NOMO-1 treated with dmso at 0.1 percent for 144 hours (cell line): ENCODE measurements around the gene MLC1.

ENCODE experiments used
- DNase-seq: peaks from one replicate; lab custom pipeline; 2025; ENCODE audit not compliant: unreplicated experiment; lab: John Stamatoyannopoulos, UW

MLC1 gene

GRCh38 chr22:50016988-50017700 lies 68.1 kb downstream of the MLC1 start:
- no peak for DNase-seq

DNA sequence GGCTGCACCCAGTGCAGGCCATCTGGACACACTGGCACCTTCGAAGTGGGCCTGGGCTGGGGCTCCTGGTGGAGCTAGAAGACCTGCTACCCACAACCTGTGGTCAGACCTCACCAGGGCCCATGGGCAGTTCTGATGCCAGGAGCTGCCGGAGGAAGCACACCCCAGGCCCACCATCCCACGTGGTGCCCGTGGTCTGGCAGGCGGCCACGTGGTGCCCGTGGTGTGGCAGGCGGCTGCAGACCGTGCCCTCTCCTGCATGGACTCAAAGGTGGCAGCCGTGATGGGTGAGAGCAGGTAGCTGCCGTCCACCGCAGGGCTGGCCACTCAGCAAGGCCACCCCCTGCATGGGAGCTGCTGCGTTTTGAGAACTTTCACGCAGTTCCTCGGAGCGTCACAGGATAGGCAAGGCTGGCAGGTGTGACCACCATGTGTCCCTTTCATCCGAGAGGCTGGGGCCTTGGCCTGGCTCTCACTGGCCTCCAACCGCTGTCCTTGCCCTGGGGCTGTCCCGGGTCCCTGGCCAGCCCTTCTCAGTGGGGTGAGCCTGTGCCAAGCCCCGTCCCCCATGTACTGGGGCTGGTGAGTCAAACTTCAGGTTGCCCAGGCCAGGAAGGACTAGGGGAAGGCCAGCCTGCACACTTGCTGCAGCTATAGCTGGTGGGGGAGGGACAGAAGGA lies 68.8 kb downstream of the MLC1 start:
- DNase-seq: no peak

- DNase-seq: no peak
Observed at GRCh38 chr22:50015451-50016307, 69.5 kb downstream of the MLC1 start.

DNA sequence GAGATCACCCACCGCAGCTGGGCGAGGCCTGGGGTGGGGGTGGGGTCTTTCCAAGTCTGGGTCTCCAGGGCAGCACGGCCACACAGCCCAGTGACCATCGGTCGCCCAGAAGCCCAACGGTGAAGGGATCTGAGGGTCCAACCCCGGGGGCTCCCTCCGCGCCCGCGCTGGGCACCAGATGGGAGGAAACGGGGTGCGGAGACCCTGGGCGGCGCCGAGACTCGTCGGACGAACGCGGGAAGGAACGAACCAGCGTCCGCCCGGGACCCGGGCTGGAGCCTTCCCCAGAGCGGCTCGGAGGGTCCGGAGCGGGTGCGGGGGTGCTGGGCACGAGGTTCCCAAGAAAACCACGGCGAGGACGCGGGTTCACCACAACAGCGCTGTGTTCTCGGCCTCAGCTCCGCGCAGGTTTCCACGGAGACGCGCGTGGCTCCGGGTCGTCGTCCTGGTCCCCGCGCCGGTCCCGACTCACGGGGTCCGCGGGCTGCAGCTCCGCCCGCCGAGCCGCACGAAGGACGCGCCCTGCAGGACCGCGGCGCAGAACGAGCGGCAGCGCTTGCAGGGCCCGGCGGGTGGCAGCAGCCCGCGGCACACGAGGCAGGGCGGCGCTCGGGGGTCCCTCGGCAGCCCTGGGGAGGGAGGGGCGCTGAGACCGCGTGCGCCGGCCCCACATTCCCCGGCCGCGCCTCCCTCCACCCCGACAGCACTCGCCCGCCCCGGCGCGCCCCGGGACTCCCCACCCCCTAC lies 70.4 kb downstream of the MLC1 start:
- no peak for DNase-seq

DNA sequence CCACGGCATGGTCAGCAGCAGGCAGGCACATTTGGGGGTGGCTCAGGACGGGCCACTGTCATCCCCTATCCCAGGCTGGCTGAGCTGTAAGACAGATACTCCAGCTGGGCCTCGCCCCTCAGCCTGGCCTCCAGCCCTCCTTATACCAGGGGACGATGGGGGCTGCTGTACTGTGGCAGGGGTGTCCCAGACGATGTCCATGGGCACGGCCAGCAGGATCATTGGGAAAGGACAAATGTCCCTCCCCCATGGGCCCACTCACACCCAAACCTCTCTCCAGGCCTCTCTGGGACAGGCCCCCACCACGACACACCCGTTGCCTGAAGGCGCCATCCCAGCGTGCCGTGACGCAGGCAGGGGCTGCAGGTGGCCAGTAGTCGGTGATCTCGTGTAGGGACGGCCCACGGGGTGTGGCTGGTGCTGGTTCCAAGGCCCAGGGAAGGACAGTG lies 71.1 kb downstream of the MLC1 start:
- no peak for DNase-seq

GRCh38 chr22:50012211-50013181 lies 72.7 kb downstream of the MLC1 start, which contains the start of gene IL17REL:
Gene IL17REL (minus strand): TSS chr22:50012765. CDS start chr22:50012646, 119 bp downstream.
- no peak for DNase-seq

DNA sequence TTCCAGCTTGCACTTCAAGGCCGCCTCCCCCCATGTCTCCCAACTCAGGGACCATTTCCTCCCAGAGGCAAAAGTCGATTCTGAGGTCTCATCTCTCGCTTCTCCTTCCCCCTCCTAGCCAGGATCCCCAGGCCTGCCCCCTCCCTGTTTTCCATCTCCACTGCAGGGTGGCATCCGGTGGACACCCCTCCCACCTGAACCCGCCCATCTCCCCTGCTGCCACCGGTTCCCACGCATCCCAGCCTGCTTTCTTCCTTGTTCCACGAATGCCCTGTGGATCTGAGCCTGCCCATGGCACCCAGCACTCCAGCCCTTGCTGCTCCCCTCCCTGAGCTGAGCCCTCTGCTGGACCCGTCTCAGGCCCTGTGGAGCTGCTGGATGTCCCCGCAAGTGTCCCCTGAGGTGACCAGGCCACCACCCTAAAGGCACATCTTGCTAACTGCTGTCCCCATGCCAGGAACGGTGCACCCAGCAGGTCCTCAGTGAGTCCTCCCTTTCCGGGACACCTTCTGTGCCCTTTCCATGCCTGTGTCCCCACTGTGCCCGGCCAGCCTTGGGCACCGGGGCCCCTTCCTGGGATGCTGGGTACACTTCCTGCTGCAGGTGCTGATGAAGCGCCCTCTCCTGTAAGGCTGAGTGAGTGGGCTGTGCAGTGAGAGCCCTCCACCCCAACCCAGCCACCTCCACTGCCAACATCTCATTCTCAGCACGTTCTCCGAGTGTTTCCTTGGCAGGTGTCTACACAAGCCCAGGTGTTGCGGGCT lies 73.6 kb downstream of the MLC1 start:
- DNase-seq: no peak

- no peak for DNase-seq
Observed at GRCh38 chr22:50010676-50011446, 74.4 kb downstream of the MLC1 start.

- no peak for DNase-seq
Observed at GRCh38 chr22:50009765-50010675, 75.2 kb downstream of the MLC1 start.
